Measurements from ENCODE around the gene TEX13D. TPM values are rescaled to one million over a fixed set of nuclear protein-coding genes. Genes with fewer than 3 reads are reported as not detected.

The TEX13D gene
- polyA plus RNA-seq, 1 experiment, result not detected

DNA sequence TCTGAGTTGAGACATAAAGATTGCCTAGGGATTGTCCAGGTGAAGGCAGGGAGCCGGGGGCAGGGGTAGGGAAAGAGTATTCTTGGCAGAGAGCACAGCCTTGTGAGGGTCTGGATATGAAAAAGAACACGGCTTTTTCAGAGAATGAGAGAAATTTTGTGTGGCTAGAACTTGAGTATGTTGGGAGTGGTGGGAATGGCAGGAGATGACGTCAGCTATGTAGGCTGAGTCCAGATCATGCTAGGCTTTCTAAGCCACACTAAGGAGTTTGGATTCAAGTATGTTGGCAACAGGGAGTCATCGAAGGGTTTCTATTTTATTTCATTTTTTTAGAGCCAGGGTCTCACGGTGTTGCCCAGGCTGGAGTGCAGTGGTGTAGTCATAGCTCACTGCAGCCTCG, 53.9 kb downstream of the TEX13D start:
- H3K27me3 ChIP-seq (ENCODE audit: control insufficient read depth, insufficient read depth, low read length), result no peaks in the 10 kb centered on the region
- TF ChIP-seq, protein P1, sequence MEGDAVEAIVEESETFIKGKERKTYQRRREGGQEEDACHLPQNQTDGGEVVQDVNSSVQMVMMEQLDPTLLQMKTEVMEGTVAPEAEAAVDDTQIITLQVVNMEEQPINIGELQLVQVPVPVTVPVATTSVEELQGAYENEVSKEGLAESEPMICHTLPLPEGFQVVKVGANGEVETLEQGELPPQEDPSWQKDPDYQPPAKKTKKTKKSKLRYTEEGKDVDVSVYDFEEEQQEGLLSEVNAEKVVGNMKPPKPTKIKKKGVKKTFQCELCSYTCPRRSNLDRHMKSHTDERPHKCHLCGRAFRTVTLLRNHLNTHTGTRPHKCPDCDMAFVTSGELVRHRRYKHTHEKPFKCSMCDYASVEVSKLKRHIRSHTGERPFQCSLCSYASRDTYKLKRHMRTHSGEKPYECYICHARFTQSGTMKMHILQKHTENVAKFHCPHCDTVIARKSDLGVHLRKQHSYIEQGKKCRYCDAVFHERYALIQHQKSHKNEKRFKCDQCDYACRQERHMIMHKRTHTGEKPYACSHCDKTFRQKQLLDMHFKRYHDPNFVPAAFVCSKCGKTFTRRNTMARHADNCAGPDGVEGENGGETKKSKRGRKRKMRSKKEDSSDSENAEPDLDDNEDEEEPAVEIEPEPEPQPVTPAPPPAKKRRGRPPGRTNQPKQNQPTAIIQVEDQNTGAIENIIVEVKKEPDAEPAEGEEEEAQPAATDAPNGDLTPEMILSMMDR (IDR thresholded peaks at IDR 0.05; ENCODE audit: low read depth, low read length), result no peak
- H3K9me3 ChIP-seq (ENCODE audit: control insufficient read depth, insufficient read depth, low read length), result no peaks in the 10 kb centered on the region
- H3K27ac ChIP-seq (ENCODE audit: low read depth, low read length), result no peak overlapping the region
- ChIA-PET POLR2A (no interaction called here), CTCF (no interaction called here)
- no peak for DNase-seq (ENCODE audit: low read depth, low spot score)
- H3K4me3 ChIP-seq (ENCODE audit: low read depth, low read length), result no peak overlapping the region

Small RNAs within 50 kb of the gene (small RNA-seq; reads per million reads assigned to genes)
- gene AL022718.1 (ENCODE audit: insufficient read length, low read depth), result not detected

Other genes starting within 250 kb of the TEX13D start
- gene SH2D1A, start 13.9 kb downstream of the TEX13D start, polyA plus RNA-seq (2011; rRNA removed), result not detected in 2 replicates

Measured in AG04450 (cell line).